HCT116 (cell line): Measurements from ENCODE around the gene ITPR1.

ENCODE experiments used
- CTCF ChIP-seq, 3 experiments: fragments of 200-600 bp in 1 of 3; sonication (generic) in 1 of 3; IDR thresholded peaks in 2 of 3; conservative IDR thresholded peaks in 1 of 3; 2 replicates each; pipeline ENCODE4 v1.5.1; 2012 to 2017; ENCODE audit warnings: low read depth in 2 of 3, low read length in 2 of 3, antibody characterized with exemption in 1 of 3, borderline replicate concordance in 1 of 3, control low read depth in 1 of 3, mild to moderate bottlenecking in 1 of 3, mixed read lengths in 1 of 3, mixed run types in 1 of 3, moderate library complexity in 1 of 3; ENCODE audit not compliant: insufficient read depth in 1 of 3
- ELF1 ChIP-seq: IDR thresholded peaks from 2 replicates; pipeline ENCODE4 v1.6.1; 2012; ENCODE audit warnings: low read depth, borderline replicate concordance
- POLR2A ChIP-seq: IDR thresholded peaks from 2 replicates; pipeline ENCODE4 v1.7.0; 2011; ENCODE audit warnings: borderline replicate concordance; ENCODE audit not compliant: insufficient read depth, insufficient read length; ENCODE audit errors: extremely low read depth
- TCF7L2 ChIP-seq: IDR thresholded peaks from 2 replicates; pipeline ENCODE4 v1.7.0; 2011; ENCODE audit warnings: borderline replicate concordance, inconsistent platforms; ENCODE audit not compliant: insufficient read depth, insufficient read length; ENCODE audit errors: extremely low read depth
- TF ChIP-seq, protein P1 (sequence below): IDR thresholded peaks from 2 replicates; pipeline ENCODE4 v1.6.1; 2012

DNA sequence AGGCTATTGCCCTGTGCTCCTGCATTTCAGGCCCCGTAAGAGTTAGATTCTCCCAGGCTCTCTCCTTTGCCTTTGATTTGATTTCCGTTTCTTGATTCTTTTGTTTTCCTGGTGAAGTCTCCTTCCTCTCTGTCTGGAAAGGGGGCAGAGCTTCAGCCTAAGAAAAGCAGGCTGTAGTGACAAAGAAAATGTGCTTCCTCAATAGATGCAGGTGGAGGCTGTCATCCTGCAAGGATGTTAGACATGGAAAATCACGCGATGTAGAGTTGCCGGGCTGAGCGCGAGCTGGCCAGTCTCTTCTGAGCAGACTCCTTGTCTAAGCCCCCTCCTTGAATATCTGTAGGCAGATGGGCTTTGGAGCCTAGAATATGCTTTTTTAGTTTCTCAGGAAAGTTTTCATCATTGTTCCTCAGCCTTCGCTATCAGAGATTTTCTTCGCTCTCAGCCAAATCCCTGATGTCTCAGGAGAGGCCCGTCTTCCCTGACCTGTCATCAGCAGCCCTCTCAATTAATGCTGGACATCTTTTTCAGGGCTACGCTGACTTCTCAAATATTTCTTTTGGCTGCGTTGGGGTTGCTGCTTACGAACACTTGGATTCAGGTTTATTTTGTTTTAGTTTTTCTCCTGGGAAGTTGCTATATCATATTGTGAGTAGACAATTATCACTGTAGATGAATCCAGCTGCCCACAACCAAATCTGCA, 163.6 kb downstream of the ITPR1 start:
- TF ChIP-seq CTCF (IDR thresholded peaks at IDR 0.05 in 2 of 3, conservative IDR thresholded peaks at IDR 0.05 in 1 of 3; ENCODE audit: borderline replicate concordance in 1 of 3, insufficient read depth in 1 of 3, low read depth in 2 of 3, low read length in 2 of 3), result no peak
- TF ChIP-seq ELF1, result no peak
- TF ChIP-seq TCF7L2, result no peak
- TF ChIP-seq, protein P1, sequence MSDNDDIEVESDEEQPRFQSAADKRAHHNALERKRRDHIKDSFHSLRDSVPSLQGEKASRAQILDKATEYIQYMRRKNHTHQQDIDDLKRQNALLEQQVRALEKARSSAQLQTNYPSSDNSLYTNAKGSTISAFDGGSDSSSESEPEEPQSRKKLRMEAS, result no peak
- TF ChIP-seq POLR2A, result no peak
